Upper lobe of left lung (tissue), 6 donors: ENCODE results near the gene MOBP. TPM values are rescaled to one million over a fixed set of nuclear protein-coding genes. Genes with fewer than 3 reads are reported as not detected.

ENCODE experiments used
- ATAC-seq, 2 donors: fragments of 200-7000 bp; cut with Tn5 transposase; one replicate each; pipeline ENCODE4 v1.9.1; 2022; ENCODE audit warnings: mild to moderate bottlenecking in 2 of 2, moderate library complexity in 2 of 2; ENCODE audit not compliant: low FRiP score in 2 of 2
- DNase-seq, 2 donors: peaks; one replicate each; pipeline ENCODE4 v3.0.0-alpha.2; 2019 to 2020
- H3K27ac ChIP-seq, 4 donors: fragments of 200-600 bp; sonication (generic); one replicate each; pipeline ENCODE4 v1.5.1; 2016 to 2019
- H3K27me3 ChIP-seq, 4 donors: fragments of 200-600 bp; sonication (generic); one replicate each; pipeline ENCODE4 v1.5.1; 2017 to 2019
- H3K36me3 ChIP-seq, 4 donors: fragments of 200-600 bp; sonication (generic); one replicate each; pipeline ENCODE4 v1.5.1; 2016 to 2019
- H3K4me1 ChIP-seq, 4 donors: fragments of 200-600 bp; sonication (generic); one replicate each; pipeline ENCODE4 v1.5.1; 2018 to 2019
- H3K4me3 ChIP-seq, 4 donors: fragments of 200-600 bp; sonication (generic); one replicate each; pipeline ENCODE4 v1.5.1; 2017 to 2019; ENCODE audit warnings: mild to moderate bottlenecking in 2 of 4, moderate library complexity in 1 of 4
- H3K9me3 ChIP-seq, 4 donors: fragments of 200-600 bp; sonication (generic); one replicate each; pipeline ENCODE4 v1.5.1; 2018 to 2019
- EP300 ChIP-seq, 4 donors: sonication (generic); formaldehyde crosslinking; IDR thresholded peaks; one replicate each; pipeline ENCODE4 v1.5.1; 2017; ENCODE audit warnings: antibody characterized with exemption in 4 of 4, control low read depth in 2 of 4
- POLR2A ChIP-seq, 4 donors: fragments of 450-650 bp; IDR thresholded peaks; one replicate each; pipeline ENCODE4 v1.5.1; 2016 to 2017; ENCODE audit warnings: antibody characterized with exemption in 4 of 4, mild to moderate bottlenecking in 2 of 4
- POLR2AphosphoS5 ChIP-seq, 2 donors: sonication (generic); formaldehyde crosslinking; IDR thresholded peaks; one replicate each; pipeline ENCODE4 v1.5.1; 2017; ENCODE audit warnings: antibody characterized with exemption in 2 of 2
- WGBS, 2 donors: methylation state at CpG; one replicate each; pipeline ENCODE4 v1.1.5; 2017 to 2018; 5-methylcytosine and 5-hydroxymethylcytosine counted together
- total RNA-seq, 6 donors: library from RNA; depleted of rRNA in 4 of 6; stranded (reverse); fragments of >200 nt in 4 of 6; gene quantifications; one replicate each; pipeline versions ENCODE4 v1.1.0 to v1.2.1, GENCODE V29; 2016 to 2021
- TF ChIP-seq, protein P1 (sequence below), 6 experiments: fragments of 450-650 bp in 4 of 6; fragments of 200-600 bp in 2 of 6; sonication (generic) in 2 of 6; IDR thresholded peaks; one replicate each; pipeline ENCODE4 v1.5.1; 2016 to 2019; ENCODE audit warnings: antibody characterized with exemption in 6 of 6
- donor health status: DM: no; HTN: no; CAD: no; lungs with moderate emphysema.
- donor health status: DM: no; HTN: yes; CAD: no; lungs with severe emphysema.

Gene MOBP
- total RNA-seq, 6 donors from 2014 or later = 0.22 TPM; not detected in 5

- TF ChIP-seq POLR2A (IDR thresholded peaks at IDR 0.05) = no peak
- no peak for TF ChIP-seq EP300 (IDR thresholded peaks at IDR 0.05)
- no peak for TF ChIP-seq POLR2AphosphoS5 (IDR thresholded peaks at IDR 0.05)
- TF ChIP-seq, protein P1, sequence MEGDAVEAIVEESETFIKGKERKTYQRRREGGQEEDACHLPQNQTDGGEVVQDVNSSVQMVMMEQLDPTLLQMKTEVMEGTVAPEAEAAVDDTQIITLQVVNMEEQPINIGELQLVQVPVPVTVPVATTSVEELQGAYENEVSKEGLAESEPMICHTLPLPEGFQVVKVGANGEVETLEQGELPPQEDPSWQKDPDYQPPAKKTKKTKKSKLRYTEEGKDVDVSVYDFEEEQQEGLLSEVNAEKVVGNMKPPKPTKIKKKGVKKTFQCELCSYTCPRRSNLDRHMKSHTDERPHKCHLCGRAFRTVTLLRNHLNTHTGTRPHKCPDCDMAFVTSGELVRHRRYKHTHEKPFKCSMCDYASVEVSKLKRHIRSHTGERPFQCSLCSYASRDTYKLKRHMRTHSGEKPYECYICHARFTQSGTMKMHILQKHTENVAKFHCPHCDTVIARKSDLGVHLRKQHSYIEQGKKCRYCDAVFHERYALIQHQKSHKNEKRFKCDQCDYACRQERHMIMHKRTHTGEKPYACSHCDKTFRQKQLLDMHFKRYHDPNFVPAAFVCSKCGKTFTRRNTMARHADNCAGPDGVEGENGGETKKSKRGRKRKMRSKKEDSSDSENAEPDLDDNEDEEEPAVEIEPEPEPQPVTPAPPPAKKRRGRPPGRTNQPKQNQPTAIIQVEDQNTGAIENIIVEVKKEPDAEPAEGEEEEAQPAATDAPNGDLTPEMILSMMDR (IDR thresholded peaks at IDR 0.05) = no peak
- no peaks in the 10 kb centered on the region for H3K4me1 ChIP-seq
- H3K9me3 ChIP-seq = no peaks in the 10 kb centered on the region
- no peak overlapping the region for H3K4me3 ChIP-seq
- ATAC-seq (no peak), DNase-seq (no peak)
- no peaks in the 10 kb centered on the region for H3K27me3 ChIP-seq
- no peaks in the 10 kb centered on the region for H3K36me3 ChIP-seq
- no peak overlapping the region for H3K27ac ChIP-seq
These were observed 9.3 kb downstream of the MOBP start for GRCh38 chr3:39476783-39477182.

DNA sequence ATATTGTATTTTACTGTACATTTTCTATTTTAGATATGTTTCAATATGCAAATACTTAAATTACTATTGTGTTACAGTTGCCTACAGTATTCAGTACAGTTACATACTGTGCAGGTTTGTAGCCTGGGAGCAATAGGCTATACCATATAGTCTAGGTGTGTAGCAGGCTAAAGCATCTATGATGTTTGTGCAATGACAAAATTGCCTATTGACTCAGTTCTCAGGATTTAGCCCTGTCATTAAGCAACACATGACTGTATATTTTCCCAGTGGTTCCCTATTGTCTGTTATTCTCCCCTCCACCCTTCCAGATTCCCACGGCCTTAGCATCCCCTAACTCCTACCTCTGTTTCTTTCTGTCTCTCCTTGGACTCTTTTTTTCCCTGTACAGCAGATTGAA lies 10.7 kb downstream of the MOBP start:
- TF ChIP-seq POLR2A (IDR thresholded peaks at IDR 0.05) (no peak), EP300 (IDR thresholded peaks at IDR 0.05) (no peak), POLR2AphosphoS5 (IDR thresholded peaks at IDR 0.05) (no peak)
- TF ChIP-seq, protein P1 (IDR thresholded peaks at IDR 0.05) = no peak
- Histone ChIP-seq H3K27ac (no peak overlapping the region), H3K4me1 (no peaks in the 10 kb centered on the region), H3K9me3 (no peaks in the 10 kb centered on the region), H3K4me3 (no peak overlapping the region), H3K36me3 (no peaks in the 10 kb centered on the region), H3K27me3 (no peaks in the 10 kb centered on the region)
- 81 to 93% methylated on average over 1 of the region's 1 CpG for WGBS, 2 donors
- DNase-seq = no peak
- no peak for ATAC-seq

DNA sequence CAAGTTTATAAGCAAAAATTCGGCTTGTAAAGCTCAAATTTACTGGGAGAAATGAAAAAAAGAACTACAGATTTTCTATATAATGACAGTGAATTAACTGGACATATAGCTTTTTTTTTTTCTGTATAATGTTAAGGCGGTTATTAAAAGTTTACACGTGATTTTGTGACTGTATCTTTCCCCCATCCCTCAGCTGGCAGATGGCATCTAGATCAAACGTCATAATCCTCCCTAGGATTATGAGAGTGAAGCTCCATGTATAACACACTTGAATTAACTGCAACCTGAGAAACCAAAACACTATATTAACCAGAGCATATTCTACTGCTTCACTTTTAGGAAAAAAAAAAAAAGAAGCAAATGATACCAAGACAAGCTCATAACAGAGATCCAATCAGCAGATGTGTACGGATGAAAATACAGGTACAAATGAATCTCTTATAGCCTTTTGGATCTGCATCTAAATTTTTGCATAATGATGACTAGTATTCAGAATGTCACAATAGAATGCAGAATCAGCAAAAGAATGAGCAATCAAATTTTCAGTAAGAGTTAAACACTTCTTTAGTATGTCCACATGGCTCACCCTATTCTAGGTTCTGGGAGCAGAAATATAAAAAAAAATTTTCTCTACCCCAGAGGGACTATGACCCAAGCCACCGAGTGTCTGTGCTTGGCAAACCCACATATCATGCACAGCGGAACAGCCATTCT lies 12.4 kb downstream of the MOBP start:
- Histone ChIP-seq H3K9me3 (no peaks in the 10 kb centered on the region), H3K27me3 (no peaks in the 10 kb centered on the region), H3K4me1 (no peaks in the 10 kb centered on the region), H3K4me3 (no peak overlapping the region), H3K27ac (no peak overlapping the region), H3K36me3 (no peaks in the 10 kb centered on the region)
- no peak for DNase-seq
- TF ChIP-seq POLR2AphosphoS5 (IDR thresholded peaks at IDR 0.05) = no peak
- no peak for TF ChIP-seq EP300 (IDR thresholded peaks at IDR 0.05)
- TF ChIP-seq, protein P1 (IDR thresholded peaks at IDR 0.05) = no peak
- TF ChIP-seq POLR2A (IDR thresholded peaks at IDR 0.05) = no peak
- ATAC-seq = no peak
- 71 to 72% methylated on average over 7 of the region's 7 CpGs for WGBS, 2 donors

DNA sequence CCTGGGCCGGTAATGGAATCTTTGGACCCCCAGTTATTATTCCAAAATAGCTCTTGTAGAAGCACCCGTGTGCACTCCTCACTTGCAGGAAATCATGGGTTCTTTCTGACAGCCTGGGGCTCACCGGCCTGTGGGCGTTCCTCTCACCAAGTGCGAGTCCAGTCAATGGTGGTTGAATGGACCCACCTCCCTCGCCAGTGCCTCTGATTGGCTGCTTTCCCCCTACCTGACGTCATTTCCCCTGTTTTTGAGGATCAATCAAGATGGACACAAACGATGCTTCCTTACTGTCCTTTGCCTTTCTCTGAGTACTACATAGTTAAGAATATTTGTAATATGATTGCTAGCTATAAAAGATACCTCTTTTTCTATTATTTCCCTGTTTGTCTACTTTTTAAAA lies 18.1 kb downstream of the MOBP start:
- 89 to 96% methylated on average over 8 of the region's 8 CpGs for WGBS, 2 donors
- Histone ChIP-seq H3K27me3 (no peaks in the 10 kb centered on the region), H3K9me3 (no peaks in the 10 kb centered on the region), H3K4me3 (no peak overlapping the region), H3K27ac (no peak overlapping the region), H3K4me1 (no peaks in the 10 kb centered on the region), H3K36me3 (no peaks in the 10 kb centered on the region)
- TF ChIP-seq POLR2A (IDR thresholded peaks at IDR 0.05) = no peak
- no peak for TF ChIP-seq EP300 (IDR thresholded peaks at IDR 0.05)
- no peak for TF ChIP-seq POLR2AphosphoS5 (IDR thresholded peaks at IDR 0.05)
- TF ChIP-seq, protein P1 (IDR thresholded peaks at IDR 0.05) = no peak
- DNase-seq = no peak
- no peak for ATAC-seq

GRCh38 chr3:39491014-39491413 lies 23.5 kb downstream of the MOBP start:
- TF ChIP-seq, protein P1 (IDR thresholded peaks at IDR 0.05) = no peak
- TF ChIP-seq EP300 (IDR thresholded peaks at IDR 0.05) = no peak
- TF ChIP-seq POLR2A (IDR thresholded peaks at IDR 0.05) = no peak
- no peak for TF ChIP-seq POLR2AphosphoS5 (IDR thresholded peaks at IDR 0.05)
- Histone ChIP-seq H3K27ac (no peak overlapping the region), H3K4me3 (no peak overlapping the region), H3K9me3 (no peaks in the 10 kb centered on the region), H3K36me3 (no peaks in the 10 kb centered on the region), H3K4me1 (no peaks in the 10 kb centered on the region), H3K27me3 (no peaks in the 10 kb centered on the region)
- ATAC-seq (no peak), DNase-seq (no peak)
- 78 to 82% methylated on average over 3 of the region's 3 CpGs for WGBS, 2 donors
